HL-60/S4 treated with retinoic acid at 250 ng/mL for 4 days and 3 days (cell line): ENCODE results near the gene SLC35F3.
"Not testable (repeated sequence)": the region's sequence is repeated elsewhere in the genome, so short reads cannot be mapped to it uniquely, and the experiment has no call there.

Source experiments
- in situ Hi-C: fragments of 300-500 bp; cut with MboI; formaldehyde crosslinking; loops from 2 replicates; pipeline ENCODE4 v1.7.0; 2022; ENCODE audit warnings: low sequenced_read_pairs

The SLC35F3 gene

GRCh38 chr1:234331507-234331906, 427.0 kb downstream of the SLC35F3 start:
- in situ Hi-C loops: no loop called here

- in situ Hi-C loops: no loop called here
Measured at GRCh38 chr1:234336359-234336758, 431.9 kb downstream of the SLC35F3 start.

- in situ Hi-C loops: no loop called here
Measured at GRCh38 chr1:234337233-234337632, 432.8 kb downstream of the SLC35F3 start.

- in situ Hi-C loops: no loop called here
Measured at GRCh38 chr1:234340528-234340927, 436.1 kb downstream of the SLC35F3 start.

- in situ Hi-C loops: no loop called here
Measured at GRCh38 chr1:234342774-234343173, 438.3 kb downstream of the SLC35F3 start.

- in situ Hi-C loops: no loop called here
Measured at GRCh38 chr1:234345237-234345636, 440.8 kb downstream of the SLC35F3 start.

- in situ Hi-C loops: no loop called here
Measured at GRCh38 chr1:234348964-234349363, 444.5 kb downstream of the SLC35F3 start.

- in situ Hi-C loops: no loop called here
Measured at GRCh38 chr1:234355782-234356510, 451.5 kb downstream of the SLC35F3 start.

GRCh38 chr1:234356615-234357269, 452.3 kb downstream of the SLC35F3 start:
- in situ Hi-C loops: not testable (repeated sequence)

- in situ Hi-C loops: no loop called here
Measured at GRCh38 chr1:234357831-234358230, 453.4 kb downstream of the SLC35F3 start.

GRCh38 chr1:234361102-234361603, 456.7 kb downstream of the SLC35F3 start:
- in situ Hi-C loops: no loop called here

- in situ Hi-C loops: no loop called here
Measured at GRCh38 chr1:234362558-234362957, 458.1 kb downstream of the SLC35F3 start.

GRCh38 chr1:234368320-234369032, 464.0 kb downstream of the SLC35F3 start:
- in situ Hi-C loops: no loop called here

- in situ Hi-C loops: no loop called here
Measured at GRCh38 chr1:234369033-234369430, 464.6 kb downstream of the SLC35F3 start.

GRCh38 chr1:234369784-234370183, 465.3 kb downstream of the SLC35F3 start:
- in situ Hi-C loops: no loop called here

GRCh38 chr1:234371414-234371813, 466.9 kb downstream of the SLC35F3 start:
- in situ Hi-C loops: no loop called here

- in situ Hi-C loops: no loop called here
Measured at GRCh38 chr1:234372011-234372757, 467.7 kb downstream of the SLC35F3 start.

GRCh38 chr1:234373064-234373958, 468.8 kb downstream of the SLC35F3 start, which contains the start of gene COA6:
Gene COA6 (plus strand): TSS chr1:234373456. CDS start chr1:234373467, 11 bp downstream.
- in situ Hi-C loops: no loop called here

GRCh38 chr1:234373959-234374254, 469.4 kb downstream of the SLC35F3 start:
- in situ Hi-C loops: no loop called here
